HG03025 (cell line): ENCODE results near the gene DNAJB1.
"Not testable (repeated sequence)": the region's sequence is repeated elsewhere in the genome, so short reads cannot be mapped to it uniquely, and the experiment has no call there.

Experiments used
- ATAC-seq: cut with Tn5 transposase; IDR thresholded peaks from one replicate; pipeline ENCODE4 v1.9.1; 2021; ENCODE audit warnings: mild to moderate bottlenecking, moderate library complexity; ENCODE audit not compliant: unreplicated experiment, low FRiP score

Gene DNAJB1

DNA sequence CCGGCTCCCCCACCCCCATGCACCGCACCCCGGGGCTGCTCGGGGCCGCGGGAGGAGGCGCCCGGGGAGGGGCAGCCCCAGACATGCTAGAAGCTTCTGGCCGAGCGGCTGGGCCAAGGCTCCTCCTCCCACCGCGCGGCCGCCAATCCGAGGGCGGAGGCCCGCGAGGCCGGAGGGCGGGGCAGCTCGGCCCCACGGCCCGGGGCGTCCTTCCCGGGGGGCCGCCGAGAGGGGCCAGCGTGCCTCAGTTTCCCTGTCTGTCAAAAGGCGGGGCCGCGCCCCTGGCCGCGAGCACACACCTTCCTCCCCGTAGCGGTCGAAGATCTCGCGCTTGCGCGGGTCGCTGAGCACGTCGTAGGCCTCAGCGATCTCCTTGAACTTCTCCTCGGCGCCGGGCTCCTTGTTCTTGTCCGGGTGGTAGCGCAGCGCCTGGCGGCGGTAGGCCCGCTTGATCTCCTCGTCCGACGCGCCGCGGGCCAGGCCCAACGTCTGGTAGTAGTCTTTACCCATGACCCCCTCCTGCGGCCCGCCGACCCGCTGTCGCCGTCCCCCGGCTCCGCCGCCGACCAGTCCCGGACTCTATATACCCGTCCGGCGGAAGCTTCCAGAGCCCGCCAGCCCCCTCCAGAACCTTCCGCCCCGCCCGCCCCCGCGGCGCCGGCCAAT is at the start of gene DNAJB1:
DNAJB1 (minus strand) TSS at position 558 of the 666 bp plus-strand sequence; CDS start at position 510, 48 bp downstream.
- peak; percentile 65 for ATAC-seq

DNA sequence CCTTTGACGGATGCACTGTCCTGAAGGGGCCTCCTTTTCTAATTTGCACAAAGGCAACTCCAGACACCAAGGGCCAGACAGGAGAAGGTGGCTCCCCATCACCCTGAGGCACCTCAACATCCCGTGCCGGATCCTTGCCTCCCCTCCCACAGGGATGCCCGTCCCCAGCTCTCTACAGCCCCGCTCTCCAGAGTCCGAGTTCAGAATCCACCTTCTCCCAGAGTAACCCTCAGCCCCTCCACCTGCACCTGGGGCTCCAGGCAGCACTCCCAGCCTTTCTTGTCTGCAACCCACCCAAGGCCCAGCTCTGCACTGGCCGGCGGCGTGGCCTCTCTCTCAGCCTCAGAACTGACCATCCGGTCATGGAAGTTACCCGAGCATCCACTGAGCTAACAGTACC is 48.9 kb upstream of the DNAJB1 start:
- no peak for ATAC-seq

DNA sequence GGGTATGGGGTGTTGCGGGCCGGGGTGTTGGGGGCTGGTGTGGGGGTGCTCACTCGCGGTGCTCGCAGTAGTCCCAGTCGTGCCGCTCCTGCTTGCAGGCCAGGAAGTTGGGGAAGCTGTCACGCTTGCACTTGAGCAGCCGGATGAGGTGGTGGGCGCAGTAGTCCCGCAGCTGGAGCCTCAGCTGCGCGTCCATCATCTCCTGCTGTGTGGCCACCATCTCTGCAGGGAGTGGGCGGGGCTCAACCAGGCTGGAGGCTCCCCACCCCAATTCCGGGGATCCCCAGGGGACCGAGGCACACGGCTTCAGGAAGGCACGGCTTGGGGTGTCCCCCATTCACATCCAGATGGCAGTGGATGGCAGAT is 48.5 kb upstream of the DNAJB1 start:
- no peak for ATAC-seq

DNA sequence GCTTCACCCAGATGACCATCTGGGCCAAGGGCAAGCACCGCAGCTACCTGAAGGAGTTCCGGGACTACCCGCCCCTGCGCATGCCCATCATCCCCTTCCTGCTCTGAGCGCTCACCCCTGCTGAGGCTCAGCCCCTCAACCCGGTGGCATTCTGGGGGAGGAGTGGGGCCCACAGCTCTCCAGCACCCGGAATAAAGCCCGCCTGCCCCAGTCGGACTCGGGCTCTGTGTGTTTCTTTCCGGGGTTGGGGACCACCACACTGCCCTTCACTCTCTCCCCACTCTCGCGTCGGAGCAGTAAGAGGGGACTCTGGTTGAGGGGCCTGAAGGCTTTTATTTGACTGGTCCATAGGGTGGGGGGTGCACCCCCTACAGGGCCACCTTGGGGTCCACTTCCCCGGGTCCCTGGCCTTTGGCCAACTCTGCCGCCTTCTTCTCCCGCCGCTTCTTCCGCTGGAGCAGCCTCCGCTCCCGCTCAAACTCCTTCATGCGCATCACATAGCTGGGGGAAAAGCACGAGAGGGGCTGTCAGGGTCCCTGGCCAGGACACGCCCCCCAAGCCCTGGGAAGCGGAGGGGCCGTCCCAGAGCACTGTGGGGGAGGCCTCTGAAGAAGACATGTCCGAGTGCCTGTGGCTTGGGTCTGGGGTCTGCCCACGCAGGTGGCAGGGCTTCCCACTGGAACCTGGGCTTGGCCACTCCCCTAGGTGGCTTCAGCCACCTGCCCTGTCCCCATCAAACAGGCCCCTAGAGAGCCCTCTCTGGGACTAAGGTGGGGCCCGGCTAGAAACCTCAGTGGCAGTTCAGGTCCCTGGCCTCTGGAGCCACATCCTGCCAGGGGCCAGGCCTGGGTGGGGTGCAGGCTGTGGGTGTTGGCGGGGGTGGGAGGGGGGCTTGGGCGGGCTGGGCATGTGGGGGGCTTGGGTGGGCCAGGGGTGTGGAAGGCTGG is 47.8 kb upstream of the DNAJB1 start:
- no peak for ATAC-seq

DNA sequence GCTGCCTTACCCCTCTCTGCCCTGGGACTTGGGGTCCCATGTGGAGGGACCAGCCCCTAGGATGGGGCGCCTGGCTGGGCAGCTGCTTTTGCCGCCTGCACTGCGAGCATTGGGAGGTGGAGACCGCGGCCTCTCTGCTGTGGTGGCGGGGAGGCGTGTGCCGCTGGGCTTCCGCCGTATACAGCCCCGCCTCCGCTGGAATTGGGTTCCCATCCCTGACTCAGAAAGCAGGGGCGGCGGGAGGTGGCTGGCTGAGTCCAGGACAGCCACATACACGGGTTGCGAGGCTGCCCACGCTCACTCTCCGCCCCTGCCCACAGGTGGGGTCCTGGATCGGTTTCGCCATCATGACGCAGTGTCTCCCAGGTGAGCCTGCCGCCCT is 47.1 kb upstream of the DNAJB1 start:
- no peak for ATAC-seq

DNA sequence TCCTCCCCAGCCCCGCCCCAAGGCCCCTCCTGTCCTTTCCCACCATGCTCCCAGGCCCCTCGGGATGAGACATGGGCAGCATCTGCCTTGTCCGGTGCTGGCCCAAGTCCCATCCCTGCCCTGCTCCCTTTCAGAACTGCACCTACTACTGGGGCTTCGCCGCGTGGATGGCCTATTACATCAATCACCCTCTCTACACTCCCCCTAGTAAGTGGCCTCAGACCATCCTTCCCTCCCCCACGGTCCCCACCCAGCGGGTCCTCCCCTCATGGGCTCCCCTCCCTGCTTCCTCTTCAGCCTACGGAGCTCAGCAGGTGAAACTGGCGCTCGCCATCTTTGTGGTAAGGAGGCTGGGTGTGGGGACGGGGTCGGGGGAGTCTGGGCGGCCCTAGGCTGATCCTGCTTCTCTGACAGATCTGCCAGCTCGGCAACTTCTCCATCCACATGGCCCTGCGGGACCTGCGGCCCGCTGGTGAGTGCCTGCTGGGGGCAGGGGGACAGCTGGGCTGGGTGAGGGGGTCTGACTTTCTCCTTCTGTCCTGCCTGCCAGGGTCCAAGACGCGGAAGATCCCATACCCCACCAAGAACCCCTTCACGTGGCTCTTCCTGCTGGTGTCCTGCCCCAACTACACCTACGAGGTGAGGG is 46.6 kb upstream of the DNAJB1 start:
- not testable (repeated sequence) for ATAC-seq

DNA sequence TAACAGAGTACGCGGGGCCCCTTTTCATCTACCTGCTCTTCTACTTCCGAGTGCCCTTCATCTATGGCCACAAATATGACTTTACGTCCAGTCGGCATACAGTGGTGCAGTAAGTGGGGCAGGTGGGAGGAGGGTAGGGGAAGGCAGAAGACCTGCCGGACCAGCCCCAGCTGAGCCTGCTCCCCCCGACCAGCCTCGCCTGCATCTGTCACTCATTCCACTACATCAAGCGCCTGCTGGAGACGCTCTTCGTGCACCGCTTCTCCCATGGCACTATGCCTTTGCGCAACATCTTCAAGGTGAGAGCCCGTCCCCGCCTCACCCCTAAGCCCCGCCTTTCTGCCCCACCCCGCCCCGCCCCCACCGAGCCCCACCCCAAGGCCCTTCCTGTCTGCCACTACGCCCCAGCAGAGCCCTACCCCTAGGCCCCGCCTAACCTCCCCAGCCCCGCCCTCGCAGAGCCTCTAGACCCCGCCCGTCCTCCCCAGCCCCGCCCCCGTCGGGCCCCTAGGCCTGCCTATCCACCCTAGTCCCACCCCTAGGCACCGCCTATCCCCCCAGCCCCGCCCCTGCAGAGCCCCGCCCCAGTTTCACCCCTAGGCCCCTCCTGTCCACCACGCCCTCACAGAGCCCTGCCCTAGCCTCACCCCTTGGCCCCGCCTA is 45.9 kb upstream of the DNAJB1 start:
- ATAC-seq, result no peak

DNA sequence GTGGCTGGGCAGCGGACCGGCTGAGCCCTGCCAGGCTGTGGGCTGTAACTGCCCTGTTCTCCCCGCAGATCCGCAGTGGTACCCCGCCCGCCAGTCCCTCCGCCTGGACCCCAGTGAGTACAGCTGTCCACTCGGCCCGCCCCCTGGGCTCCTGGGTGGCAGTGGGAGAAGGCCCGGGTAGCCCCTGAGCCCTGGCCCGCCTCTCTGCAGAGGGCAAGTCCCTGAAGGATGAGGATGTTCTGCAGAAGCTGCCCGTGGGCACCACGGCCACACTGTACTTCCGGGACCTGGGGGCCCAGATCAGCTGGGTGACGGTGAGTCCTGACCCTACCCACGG is 45.4 kb upstream of the DNAJB1 start:
- ATAC-seq, result no peak

DNA sequence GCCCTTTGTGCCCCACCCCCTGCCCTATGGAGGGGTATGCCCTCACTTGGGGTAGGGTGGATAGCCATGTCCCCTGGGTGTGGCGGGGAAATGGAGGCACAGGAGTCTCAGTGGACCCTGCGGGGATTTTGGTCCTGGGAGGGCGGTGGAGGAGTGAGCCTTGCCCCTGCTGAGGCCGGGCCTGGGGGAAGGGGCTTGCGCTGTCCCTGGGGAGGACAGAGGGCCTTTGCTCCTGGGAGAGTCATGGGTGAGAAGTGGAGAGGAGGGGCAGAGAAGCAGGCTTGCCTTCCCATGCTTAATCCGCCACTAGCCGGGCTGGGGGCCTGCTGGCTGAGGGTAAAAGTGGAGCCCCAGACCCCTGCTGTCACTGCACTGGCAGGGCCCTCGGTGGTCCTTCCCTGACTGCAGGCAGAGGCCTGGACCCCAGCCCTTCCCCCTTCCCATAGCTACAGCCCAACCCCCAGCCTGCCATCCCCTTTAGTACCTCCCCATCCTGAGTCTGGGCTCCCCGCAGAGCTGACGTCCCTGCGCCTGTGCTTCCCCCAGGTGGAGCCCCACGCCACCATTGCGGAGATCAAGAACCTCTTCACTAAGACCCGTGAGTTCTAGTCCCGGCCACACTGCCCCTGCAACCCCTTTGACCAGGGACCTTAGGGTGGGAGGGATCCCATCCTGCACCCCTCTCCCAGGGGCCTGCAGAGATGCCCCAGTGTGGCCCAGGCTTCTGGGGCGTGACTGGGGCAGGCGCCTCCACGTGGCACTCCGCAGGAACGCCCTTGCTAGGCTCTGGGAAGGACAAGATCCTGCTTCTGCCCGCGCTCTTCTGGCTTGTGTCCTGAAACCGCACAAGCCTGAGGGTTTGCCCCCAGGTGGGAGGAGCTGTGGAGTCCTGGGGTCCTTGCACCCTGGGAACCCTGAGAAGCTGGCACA is 44.7 kb upstream of the DNAJB1 start:
- ATAC-seq, result no peak

DNA sequence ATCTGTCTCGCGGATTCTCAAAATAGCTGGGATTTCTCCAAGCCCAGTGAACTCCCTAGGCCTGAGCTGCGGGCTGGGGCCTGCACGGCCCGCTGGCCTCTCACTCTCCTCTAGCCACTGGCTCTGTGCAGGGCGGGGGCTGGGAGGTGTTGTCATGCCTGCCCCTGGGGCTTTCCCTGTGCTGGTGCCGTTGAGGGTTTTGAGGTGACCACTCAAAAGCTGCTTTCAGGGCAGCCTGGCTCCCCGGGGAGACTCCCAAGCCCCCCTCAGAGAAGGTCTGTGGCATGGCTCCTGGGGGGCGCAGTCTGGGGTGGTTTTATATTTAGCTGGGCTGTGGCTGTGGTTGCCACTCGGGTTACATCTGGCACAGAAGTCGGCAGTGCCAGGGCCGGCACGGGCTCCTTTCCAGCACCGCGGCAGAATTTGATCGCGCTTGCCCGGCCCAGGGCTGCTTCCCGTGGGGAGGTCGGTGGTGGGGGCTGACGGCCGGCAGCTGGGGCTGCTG is 43.7 kb upstream of the DNAJB1 start:
- no peak for ATAC-seq

DNA sequence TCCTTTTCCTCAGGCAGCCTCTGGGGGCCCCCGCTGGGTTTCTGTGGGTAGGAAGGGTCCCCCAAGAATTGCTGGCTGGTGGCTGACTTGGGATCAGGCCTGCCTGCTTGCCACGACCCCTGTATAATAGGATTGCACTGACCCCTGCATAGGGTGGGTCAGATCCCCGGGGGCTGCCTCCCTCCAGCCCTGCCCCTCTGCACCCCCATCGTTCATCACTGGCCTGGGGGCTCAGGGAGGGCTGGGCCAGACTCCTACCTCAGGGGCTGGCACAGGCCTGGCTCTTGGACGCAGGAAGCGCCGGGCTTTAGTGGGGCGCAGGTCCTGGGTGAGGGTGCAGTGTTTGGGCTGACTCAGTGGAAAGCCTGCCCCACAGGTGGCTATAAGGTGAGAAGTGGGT is 43.1 kb upstream of the DNAJB1 start:
- ATAC-seq, result no peak

DNA sequence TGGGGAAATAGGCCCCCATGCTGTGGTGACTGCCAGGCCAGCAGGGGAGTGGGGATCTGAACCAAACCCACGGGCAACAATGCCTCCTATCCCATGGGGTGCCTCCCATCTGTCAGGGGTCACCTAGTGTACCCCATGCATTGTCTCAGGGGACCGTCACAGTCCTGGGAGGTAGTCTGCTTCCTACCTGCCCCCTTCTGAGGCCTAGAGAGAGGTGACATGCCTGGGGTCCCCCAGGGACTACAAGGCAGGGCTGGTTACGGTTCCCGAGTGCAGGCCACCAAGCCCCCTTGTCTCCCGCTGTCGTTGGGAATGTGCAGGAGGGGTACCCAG is 42.5 kb upstream of the DNAJB1 start:
- no peak for ATAC-seq

DNA sequence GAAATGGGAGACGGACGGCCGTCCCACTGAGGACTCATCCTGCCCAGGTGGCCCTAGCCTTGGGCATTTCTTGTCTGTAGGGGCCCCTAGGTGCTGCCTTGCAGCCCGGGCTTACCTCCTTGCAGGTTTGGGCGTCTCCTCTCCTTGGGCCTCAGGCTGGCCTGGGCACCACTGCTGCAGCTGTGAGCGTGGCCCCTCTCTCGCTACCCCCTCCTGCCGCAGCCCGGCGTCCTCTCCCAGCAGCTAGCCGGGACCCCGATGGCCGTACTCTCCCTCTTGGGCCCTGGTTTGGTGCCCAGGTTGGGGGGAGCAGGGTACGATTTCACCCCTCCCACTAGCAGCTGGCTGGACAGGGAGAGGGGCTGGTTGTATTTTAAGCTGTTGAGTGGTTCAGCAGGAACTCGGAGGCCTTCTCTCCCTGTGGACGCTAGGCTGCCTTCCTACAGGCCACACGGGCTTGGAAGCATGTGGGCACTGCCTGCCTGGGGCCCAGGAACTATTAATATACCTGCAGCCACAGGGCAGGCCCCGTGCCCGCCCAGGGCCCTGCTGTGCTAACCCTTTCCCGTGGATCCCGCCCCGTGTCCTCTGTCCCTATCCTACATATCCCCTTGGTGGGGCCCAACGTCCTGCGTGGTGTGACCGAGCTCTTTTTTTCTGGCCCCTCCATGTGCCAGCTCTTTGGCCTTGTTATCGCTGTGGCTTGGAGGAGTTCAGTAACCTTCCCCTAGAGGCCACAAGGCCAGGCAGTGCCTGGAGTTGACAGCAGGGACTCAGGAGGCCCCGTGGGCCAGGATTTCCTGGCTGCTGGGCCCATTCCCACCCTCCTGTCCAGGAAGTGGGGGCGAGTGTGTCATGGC is 41.9 kb upstream of the DNAJB1 start:
- ATAC-seq, result no peak

DNA sequence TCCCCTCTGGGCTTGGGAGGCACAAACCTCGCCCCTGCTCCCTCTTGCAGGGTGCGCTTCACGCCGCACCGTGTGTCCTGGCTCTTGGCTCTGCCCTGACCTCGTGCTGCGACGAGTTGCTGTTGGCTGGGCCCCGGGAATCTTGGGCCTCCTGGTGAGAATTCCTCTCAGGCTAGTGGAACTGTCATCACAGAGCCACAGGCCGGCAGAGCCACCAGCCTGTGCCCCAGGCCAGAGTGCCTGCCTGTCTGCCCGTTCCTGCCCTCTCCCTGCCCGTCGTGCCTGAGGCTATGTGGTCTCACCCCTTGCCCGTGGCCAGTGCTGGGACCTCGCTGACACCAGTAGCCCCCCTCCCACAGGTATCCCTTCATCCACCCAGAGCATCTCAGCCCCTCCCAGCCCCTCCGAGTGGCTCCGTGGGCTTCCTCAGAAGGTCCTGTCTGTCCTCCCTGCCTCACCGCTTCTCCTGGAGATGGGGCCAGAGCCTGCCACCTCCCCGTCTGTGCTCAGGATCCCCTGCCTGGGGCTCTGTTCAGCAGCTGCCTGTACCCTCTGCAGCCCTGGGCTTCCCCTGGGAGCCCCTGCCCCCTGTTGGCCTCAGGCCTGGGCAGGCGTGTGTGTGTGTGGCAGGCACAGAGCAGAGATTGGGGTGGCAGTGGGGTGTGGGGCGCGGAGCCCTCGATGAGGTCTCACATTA is 40.3 kb upstream of the DNAJB1 start:
- no peak for ATAC-seq

DNA sequence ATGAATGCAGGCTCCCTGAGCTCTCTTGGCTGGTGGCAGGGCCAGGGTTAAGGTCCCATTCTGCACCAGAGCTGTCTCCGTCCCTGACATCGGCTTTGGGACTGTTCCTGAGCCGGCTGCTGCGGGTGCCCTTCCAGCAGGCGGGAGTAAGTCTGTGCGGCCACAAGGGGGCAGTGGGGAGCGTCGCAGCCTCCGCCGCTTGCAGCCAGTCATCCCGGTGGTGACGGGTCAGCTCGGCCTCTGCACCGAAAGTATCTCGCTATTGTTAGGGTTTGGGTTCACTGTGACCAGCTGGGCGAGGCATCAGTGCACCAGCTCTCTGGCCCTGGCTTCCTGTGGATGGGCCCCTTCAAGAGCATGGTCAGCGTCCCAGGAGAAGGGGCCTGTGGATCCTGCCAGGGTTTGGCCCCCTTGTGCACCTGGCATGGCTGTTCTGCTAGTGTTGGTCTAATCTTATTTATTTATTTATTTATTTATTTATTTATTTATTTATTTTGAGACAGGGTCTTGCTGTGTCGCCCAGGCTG is 38.5 kb upstream of the DNAJB1 start:
- ATAC-seq, result no peak

DNA sequence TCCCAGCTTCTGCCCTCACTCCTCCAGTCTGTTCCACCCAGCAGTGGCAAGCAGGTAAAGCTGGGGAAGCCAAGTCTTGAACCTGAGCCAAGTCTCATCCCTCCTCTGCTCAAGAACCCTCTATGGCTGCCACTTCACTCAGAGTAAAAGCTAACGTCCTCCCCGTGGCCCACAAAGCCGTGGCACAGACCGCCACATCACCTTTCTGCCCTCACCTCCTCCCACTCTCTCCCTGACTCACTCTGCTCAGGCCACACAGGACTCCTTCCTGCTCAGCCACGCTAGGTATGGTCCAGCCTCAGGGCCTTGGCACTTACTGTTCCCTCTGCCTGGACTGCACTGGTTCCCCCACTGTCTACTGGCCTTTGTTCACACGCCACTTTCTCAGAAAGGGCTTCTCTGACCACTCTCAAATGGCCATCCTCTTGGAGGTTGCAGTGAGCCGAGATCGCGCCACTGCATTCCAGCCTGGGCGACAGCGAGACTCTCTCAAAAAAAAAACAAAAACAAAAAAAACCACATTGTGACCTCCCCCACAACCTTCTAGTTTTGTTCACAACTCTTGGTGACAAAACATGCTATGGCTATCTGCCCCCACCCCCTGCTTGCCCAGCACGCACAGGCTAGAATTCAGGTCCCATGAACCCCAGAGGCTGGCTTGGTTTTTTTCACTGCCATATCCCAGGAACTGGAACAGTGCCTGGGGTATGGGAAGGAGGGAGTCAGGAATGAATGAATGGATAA is 37.9 kb upstream of the DNAJB1 start:
- no peak for ATAC-seq

DNA sequence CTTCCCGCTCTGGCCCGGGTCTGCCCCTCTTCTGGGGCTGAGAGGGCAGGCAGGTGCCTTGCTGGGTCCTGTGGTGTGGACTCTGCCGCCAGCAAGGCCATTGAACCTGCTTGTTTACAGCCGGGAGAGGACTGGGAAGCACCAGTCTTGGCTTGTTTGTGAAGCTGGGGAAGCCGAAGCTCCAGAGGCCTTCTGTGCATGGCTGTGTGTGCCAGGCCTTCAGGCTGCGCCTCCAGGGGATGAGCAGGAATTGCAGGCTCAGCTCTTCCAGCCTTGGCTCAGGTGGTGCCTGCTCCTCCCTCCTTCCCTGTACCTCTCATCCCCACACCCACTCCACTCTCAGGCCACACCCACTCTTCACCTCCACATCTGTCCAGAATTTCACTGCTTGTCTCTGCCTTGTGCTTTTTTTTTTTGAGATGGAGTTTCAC is 36.2 kb upstream of the DNAJB1 start:
- no peak for ATAC-seq

DNA sequence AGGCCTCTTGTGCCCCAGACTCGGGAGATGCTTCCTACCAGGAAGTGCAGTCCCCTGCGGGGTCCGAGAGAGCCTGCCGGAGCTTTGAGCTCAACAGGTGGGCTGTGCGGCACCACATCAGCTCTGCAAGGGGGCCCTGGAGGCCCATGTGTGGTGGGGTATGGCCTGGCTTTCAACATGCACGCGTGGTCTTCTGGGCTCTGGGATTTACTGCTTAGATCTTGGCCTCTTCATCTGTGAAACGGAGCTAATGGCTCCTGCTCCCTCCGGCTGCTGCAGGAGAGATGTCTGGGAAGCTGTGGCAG is 35.7 kb upstream of the DNAJB1 start:
- ATAC-seq, result no peak
